Nephron (organoid): ENCODE measurements around the gene KDM8.

Experiments used
- H3K27ac Mint-ChIP-seq, 3 experiments: 2 replicates each; pipeline ENCODE4 v1.8.0; 2020; ENCODE audit warnings: mixed read lengths in 3 of 3, mild to moderate bottlenecking in 2 of 3, moderate library complexity in 1 of 3
- H3K27me3 Mint-ChIP-seq: 2 replicates; pipeline ENCODE4 v1.8.0; 2021; ENCODE audit warnings: low read depth, mild to moderate bottlenecking, moderate library complexity, mixed read lengths
- H3K36me3 Mint-ChIP-seq: 2 replicates; pipeline ENCODE4 v1.8.0; 2020; ENCODE audit warnings: low read depth, mixed read lengths
- H3K4me1 Mint-ChIP-seq: 2 replicates; pipeline ENCODE4 v1.8.0; 2020; ENCODE audit warnings: mixed read lengths
- H3K4me3 Mint-ChIP-seq, 3 experiments: 2 replicates each; pipeline ENCODE4 v1.8.0; 2020; ENCODE audit warnings: mild to moderate bottlenecking in 3 of 3, mixed read lengths in 3 of 3, moderate library complexity in 2 of 3
- H3K9me3 Mint-ChIP-seq: 2 replicates; pipeline ENCODE4 v1.8.0; 2020; ENCODE audit warnings: mixed read lengths
- TF ChIP-seq, protein P1 (sequence below), 3 experiments: fragments of 200-600 bp; sonication (generic); IDR thresholded peaks; one replicate each; pipeline ENCODE4 v1.5.0; 2021; ENCODE audit warnings: antibody characterized with exemption in 3 of 3; ENCODE audit not compliant: unreplicated experiment in 3 of 3

The KDM8 gene

DNA sequence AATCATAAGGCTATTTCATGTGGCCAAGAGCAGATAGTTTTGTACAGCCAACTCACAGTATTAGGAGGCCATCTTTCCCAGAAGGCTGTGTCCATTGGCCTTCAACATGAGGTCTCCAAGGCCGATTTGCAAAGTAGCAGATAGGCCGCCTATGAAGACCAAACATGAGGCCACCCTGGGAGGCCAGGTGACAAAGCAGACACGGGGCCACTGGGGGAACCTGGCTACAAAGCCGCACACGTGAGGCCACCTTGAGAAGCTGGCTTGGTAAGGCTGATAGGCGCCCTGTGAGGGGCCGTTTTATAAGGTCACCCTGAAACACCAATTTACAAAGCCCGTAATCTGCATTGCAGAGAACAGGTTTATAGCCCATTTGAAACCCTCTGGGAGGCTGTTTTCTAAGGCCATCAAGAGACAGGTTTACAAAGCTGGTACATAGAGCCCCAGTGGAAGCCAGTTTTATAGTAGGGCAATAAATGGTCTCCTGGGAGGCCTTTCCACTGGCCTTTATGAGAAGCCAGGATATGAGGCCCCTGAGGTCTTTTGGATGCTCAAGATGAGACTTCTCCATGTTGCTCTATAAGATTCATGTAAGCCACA lies 4.9 kb downstream of the KDM8 start:
- Mint-ChIP-seq H3K27me3 (no peaks in the 10 kb centered on the region), H3K9me3 (no peaks in the 10 kb centered on the region), H3K4me3 (no peak overlapping the region), H3K27ac (no peak overlapping the region), H3K36me3 (peaks cover 4% of the 10 kb centered on the region), H3K4me1 (peaks cover 13% of the 10 kb centered on the region)
- TF ChIP-seq, protein P1, sequence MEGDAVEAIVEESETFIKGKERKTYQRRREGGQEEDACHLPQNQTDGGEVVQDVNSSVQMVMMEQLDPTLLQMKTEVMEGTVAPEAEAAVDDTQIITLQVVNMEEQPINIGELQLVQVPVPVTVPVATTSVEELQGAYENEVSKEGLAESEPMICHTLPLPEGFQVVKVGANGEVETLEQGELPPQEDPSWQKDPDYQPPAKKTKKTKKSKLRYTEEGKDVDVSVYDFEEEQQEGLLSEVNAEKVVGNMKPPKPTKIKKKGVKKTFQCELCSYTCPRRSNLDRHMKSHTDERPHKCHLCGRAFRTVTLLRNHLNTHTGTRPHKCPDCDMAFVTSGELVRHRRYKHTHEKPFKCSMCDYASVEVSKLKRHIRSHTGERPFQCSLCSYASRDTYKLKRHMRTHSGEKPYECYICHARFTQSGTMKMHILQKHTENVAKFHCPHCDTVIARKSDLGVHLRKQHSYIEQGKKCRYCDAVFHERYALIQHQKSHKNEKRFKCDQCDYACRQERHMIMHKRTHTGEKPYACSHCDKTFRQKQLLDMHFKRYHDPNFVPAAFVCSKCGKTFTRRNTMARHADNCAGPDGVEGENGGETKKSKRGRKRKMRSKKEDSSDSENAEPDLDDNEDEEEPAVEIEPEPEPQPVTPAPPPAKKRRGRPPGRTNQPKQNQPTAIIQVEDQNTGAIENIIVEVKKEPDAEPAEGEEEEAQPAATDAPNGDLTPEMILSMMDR (IDR thresholded peaks at IDR 0.05; ENCODE audit: unreplicated experiment in 3 of 3) = no peak

DNA sequence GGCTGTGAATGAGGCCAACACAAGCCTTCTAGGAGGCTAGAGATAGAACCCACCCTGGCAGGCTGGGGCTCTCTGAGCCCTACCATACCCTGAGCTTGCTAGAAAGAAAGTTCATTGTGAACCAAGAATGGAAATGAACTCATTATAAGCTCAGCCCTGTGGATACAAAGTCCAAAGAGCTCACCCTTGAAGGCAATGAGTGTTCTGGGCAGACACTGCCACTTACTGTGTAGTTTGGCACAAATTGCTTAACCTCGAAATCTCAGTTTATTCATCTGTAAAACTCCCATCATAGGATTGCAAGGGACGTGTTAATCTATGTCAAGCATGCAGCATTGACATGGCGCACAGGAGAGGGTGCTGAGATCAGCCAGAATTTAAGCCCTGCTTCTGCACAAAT lies 5.5 kb downstream of the KDM8 start:
- H3K4me1 Mint-ChIP-seq = peaks cover 11% of the 10 kb centered on the region
- no peak overlapping the region for H3K4me3 Mint-ChIP-seq
- peaks cover 5% of the 10 kb centered on the region for H3K36me3 Mint-ChIP-seq
- peak overlapping the region in 2 of 3 experiments; percentile 51 to 60 for H3K27ac Mint-ChIP-seq
- TF ChIP-seq, protein P1 (IDR thresholded peaks at IDR 0.05; ENCODE audit: unreplicated experiment in 3 of 3) = no peak
- H3K27me3 Mint-ChIP-seq = no peaks in the 10 kb centered on the region
- H3K9me3 Mint-ChIP-seq = no peaks in the 10 kb centered on the region

DNA sequence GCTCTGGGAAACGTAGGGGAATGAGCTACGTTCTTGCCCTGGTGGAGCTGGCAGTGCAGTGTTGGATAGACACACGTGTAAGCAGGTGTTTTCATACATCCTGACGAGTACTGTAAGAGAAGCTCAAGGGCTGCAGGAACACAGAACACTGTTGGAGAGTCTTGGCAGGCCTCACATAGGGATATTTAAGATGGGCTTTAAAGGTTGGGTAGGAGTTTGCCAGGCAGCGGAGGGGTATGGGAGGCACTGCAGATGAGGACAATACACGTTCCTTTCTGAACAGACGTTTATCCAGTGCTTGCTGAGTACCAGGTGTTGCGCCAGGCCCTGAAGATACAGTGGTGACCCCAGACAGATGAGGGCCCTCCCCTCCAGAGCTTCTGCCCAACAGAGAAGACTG lies 6.3 kb downstream of the KDM8 start:
- Mint-ChIP-seq H3K4me3 (no peak overlapping the region), H3K36me3 (peaks cover 10% of the 10 kb centered on the region), H3K27me3 (no peaks in the 10 kb centered on the region), H3K9me3 (no peaks in the 10 kb centered on the region), H3K27ac (peak overlapping the region in 1 of 3 experiments; percentile 51), H3K4me1 (peaks cover 4% of the 10 kb centered on the region)
- TF ChIP-seq, protein P1 (IDR thresholded peaks at IDR 0.05; ENCODE audit: unreplicated experiment in 3 of 3) = no peak

DNA sequence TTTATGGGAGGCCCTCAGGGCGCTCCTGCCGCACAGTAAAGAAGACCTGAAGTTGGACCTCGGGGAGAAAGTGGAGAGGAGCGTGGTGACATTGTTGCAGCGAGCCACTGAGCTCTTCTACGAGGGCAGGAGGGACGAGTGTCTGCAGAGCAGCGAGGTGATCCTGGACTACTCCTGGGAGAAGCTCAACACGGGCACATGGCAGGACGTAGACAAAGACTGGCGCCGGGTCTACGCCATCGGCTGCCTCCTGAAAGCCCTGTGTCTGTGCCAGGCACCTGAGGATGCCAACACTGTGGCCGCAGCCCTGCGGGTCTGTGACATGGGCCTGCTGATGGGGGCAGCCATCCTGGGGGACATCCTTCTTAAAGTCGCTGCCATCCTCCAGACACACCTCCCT lies 6.8 kb downstream of the KDM8 start:
- TF ChIP-seq, protein P1 (IDR thresholded peaks at IDR 0.05; ENCODE audit: unreplicated experiment in 3 of 3) = no peak
- H3K9me3 Mint-ChIP-seq = no peaks in the 10 kb centered on the region
- H3K27me3 Mint-ChIP-seq = no peaks in the 10 kb centered on the region
- H3K36me3 Mint-ChIP-seq = peaks cover 15% of the 10 kb centered on the region
- H3K27ac Mint-ChIP-seq = no peak overlapping the region
- H3K4me1 Mint-ChIP-seq = peaks cover 2% of the 10 kb centered on the region
- no peak overlapping the region for H3K4me3 Mint-ChIP-seq

DNA sequence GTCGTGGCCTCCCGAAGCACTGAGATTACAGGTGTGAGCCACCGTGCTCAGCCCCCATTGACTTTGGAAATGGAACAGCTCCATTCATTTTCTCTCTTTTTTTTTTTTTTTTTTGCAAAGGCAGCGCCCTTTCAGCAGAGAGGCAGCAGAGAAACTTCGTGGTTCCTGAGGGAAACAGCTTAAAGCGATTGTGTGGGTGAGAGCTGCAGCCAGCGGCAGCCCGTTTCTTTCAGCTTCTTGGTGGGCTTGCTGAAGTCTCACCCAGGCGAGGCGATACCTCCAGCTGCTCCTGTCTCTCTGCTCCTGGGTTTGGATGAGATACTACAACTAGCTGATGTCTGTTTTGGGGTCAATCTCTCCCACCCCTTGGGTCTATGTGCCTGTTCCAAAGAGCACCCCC lies 7.7 kb downstream of the KDM8 start:
- Mint-ChIP-seq H3K36me3 (peaks cover 15% of the 10 kb centered on the region), H3K27ac (no peak overlapping the region), H3K4me3 (no peak overlapping the region), H3K9me3 (no peaks in the 10 kb centered on the region), H3K4me1 (no peaks in the 10 kb centered on the region), H3K27me3 (no peaks in the 10 kb centered on the region)
- TF ChIP-seq, protein P1 (IDR thresholded peaks at IDR 0.05; ENCODE audit: unreplicated experiment in 3 of 3) = no peak
